Neural cell (in vitro differentiated cells): ENCODE results near the gene CLEC4C. TPM values are rescaled to one million over a fixed set of nuclear protein-coding genes. Genes with fewer than 3 reads are reported as not detected.
"Not testable (repeated sequence)": the region's sequence is repeated elsewhere in the genome, so short reads cannot be mapped to it uniquely, and the experiment has no call there.

Experiments used
- H2AFZ ChIP-seq: fragments of 200-600, 300-800 bp; sonication (generic), shearing (Covaris generic); 2 replicates; pipeline ENCODE4 v1.6.0; 2014; ENCODE audit warnings: low read depth, mild to moderate bottlenecking, antibody characterized with exemption, low read length, moderate library complexity
- H3F3A ChIP-seq: fragments of 200-600 bp; shearing (Covaris generic); 2 replicates; pipeline ENCODE4 v1.6.1; 2016; ENCODE audit warnings: mild to moderate bottlenecking, moderate library complexity, mixed read lengths, antibody characterized with exemption, low read length; ENCODE audit not compliant: insufficient read depth, poor library complexity, severe bottlenecking
- H3K27ac ChIP-seq: fragments of 200-600, 300-800 bp; sonication (generic), shearing (Covaris generic); 2 replicates; pipeline ENCODE4 v1.5.1; 2014; ENCODE audit warnings: mild to moderate bottlenecking, low read length, moderate library complexity
- H3K27me3 ChIP-seq: fragments of 300-800, 200-600 bp; sonication (generic), shearing (Covaris generic); 2 replicates; pipeline ENCODE4 v1.6.0; 2014; ENCODE audit warnings: mild to moderate bottlenecking, low read depth, low read length, moderate library complexity; ENCODE audit not compliant: insufficient read depth
- H3K36me3 ChIP-seq: fragments of 300-800, 200-600 bp; sonication (generic), shearing (Covaris generic); 2 replicates; pipeline ENCODE4 v1.5.1; 2014; ENCODE audit warnings: mild to moderate bottlenecking, antibody characterized with exemption, low read length, moderate library complexity; ENCODE audit not compliant: insufficient read depth
- H3K4me2 ChIP-seq: fragments of 300-800, 200-600 bp; sonication (generic), shearing (Covaris generic); 2 replicates; pipeline ENCODE4 v1.6.0; 2014; ENCODE audit warnings: mild to moderate bottlenecking, low read length
- H3K4me3 ChIP-seq: fragments of 300-800, 200-600 bp; sonication (generic), shearing (Covaris generic); 2 replicates; pipeline ENCODE4 v1.5.1; 2014; ENCODE audit warnings: mild to moderate bottlenecking, low read length, moderate library complexity
- H3K79me2 ChIP-seq: fragments of 200-600 bp; shearing (Covaris generic); replicated peaks from 2 replicates; pipeline ENCODE4 v1.6.0; 2014; ENCODE audit warnings: mild to moderate bottlenecking, low read length, moderate library complexity; ENCODE audit not compliant: insufficient read depth
- H3K9ac ChIP-seq: fragments of 300-800, 200-600 bp; sonication (generic), shearing (Covaris generic); 2 replicates; pipeline ENCODE4 v1.6.1; 2016; ENCODE audit warnings: mild to moderate bottlenecking, low read length, mixed read lengths
- H3K9me2 ChIP-seq: fragments of 200-600 bp; shearing (Covaris generic); 2 replicates; pipeline ENCODE4 v1.6.1; 2016; ENCODE audit warnings: mild to moderate bottlenecking, low read length, mixed read lengths; ENCODE audit not compliant: insufficient read depth
- H3K9me3 ChIP-seq: fragments of 200-600, 300-800 bp; sonication (generic), shearing (Covaris generic); 2 replicates; pipeline ENCODE4 v1.6.1; 2016; ENCODE audit warnings: mild to moderate bottlenecking, mixed run types, low read length, moderate library complexity, mixed read lengths
- H4K20me1 ChIP-seq: fragments of 200-600 bp; shearing (Covaris generic); 2 replicates; pipeline ENCODE4 v1.6.1; 2016; ENCODE audit warnings: mild to moderate bottlenecking, mixed run types; ENCODE audit not compliant: insufficient read depth
- EP300 ChIP-seq: fragments of 450-650 bp; conservative IDR thresholded peaks from 2 replicates; pipeline ENCODE4 v1.6.1; 2014; ENCODE audit warnings: antibody characterized with exemption, mild to moderate bottlenecking, moderate library complexity; ENCODE audit not compliant: poor library complexity, severe bottlenecking
- EZH2 ChIP-seq: fragments of 200-600, 300-800 bp; shearing (Covaris generic), sonication (generic); IDR thresholded peaks from 2 replicates; pipeline ENCODE4 v1.6.1; 2014; ENCODE audit warnings: antibody characterized with exemption, low read length, borderline replicate concordance, mild to moderate bottlenecking; ENCODE audit not compliant: insufficient read depth, poor library complexity, severe bottlenecking
- POLR2AphosphoS5 ChIP-seq: IDR thresholded peaks from 2 replicates; pipeline ENCODE4 v1.6.1; 2012
- REST ChIP-seq: IDR thresholded peaks from 2 replicates; pipeline ENCODE4 v1.6.1; 2012; ENCODE audit warnings: borderline replicate concordance
- TAF1 ChIP-seq: IDR thresholded peaks from 2 replicates; pipeline ENCODE4 v1.6.1; 2012; ENCODE audit warnings: low read depth
- polyA plus RNA-seq: library from polyadenylated mRNA; depleted of rRNA; stranded (reverse); fragments of >200 nt; gene quantifications from 2 replicates; pipeline ENCODE4 v1.2.3, GENCODE V29; 2014
- TF ChIP-seq, protein P1 (sequence below): fragments of 450-650 bp; IDR thresholded peaks from 2 replicates; pipeline ENCODE4 v1.5.1; 2014; ENCODE audit warnings: antibody characterized with exemption, mild to moderate bottlenecking, moderate library complexity; ENCODE audit not compliant: poor library complexity, severe bottlenecking

Gene CLEC4C
- polyA plus RNA-seq, 1 donor from 2014 or later, result not detected

DNA sequence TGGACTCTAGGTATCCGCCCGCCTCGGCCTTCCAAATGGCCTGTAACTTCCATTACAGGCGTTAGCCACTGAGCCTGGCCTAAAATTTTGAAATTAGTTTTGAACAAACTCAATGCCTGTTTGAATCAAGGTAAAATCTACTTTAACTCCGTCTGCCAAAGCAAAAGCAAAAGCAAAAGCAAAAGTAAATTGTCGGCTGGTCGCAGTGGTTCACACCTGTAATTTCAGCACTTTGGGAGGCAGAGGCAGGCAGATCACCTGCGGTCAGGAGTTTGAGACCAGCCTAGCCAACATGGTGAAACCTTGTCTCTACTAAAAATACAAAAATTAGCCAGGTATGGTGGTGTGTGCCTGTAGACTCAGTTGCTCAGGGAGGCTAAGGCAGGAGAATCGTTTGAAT lies 8.5 kb upstream of the CLEC4C start:
- H3K9me3 ChIP-seq, H4K20me1 ChIP-seq, H3K36me3 ChIP-seq, H3K4me2 ChIP-seq, H3K9ac ChIP-seq, H3K9me2 ChIP-seq, H3K79me2 ChIP-seq, H3F3A ChIP-seq, H3K27ac ChIP-seq, H3K4me3 ChIP-seq, H3K27me3 ChIP-seq, H2AFZ ChIP-seq: not testable (repeated sequence)

DNA sequence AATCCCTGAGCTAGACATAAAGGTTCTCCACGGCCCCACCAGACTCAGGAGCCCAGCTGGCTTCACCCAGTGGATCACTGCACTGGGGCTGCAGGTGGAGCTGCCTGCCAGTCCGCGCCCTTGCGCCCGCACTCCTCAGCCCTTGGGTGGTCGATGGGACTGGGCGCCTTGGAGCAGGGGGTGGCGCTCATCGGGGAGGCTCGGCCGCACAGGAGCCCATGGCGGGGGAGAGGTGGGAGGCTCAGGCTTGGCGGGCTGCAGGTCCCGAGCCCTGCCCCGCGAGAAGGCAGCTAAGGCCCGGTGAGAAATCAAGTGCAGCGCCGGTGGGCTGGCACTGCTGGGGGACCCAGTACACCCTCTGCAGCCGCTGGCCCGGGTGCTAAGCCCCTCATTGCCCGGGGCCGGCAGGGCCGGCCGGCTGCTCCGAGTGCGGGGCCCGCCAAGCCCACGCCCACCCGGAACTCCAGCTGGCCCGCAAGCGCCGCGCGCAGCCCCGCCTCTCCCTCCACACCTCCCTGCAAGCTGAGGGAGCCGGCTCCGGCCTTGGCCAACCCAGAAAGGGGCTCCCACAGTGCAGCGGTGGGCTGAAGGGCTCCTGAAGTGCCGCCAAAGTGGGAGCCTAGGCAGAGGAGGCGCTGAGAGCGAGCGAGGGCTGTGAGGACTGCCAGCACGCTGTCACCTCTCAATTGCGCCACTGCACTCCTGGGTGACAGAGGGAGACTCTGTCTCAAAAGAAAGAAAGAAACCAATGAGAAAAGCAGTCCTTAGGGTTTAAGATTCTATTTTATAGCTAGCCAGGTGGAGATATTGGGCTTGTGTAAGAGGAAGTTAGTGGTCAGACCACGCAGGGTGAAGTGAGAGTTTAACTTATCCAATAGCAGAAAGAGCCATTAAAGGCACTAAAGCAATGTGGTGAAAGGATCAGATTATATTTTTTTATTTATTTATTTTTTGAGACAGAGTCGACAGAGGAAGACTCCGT lies 5.1 kb upstream of the CLEC4C start:
- H2AFZ ChIP-seq, H3K27me3 ChIP-seq, H3K4me3 ChIP-seq, H3K9me3 ChIP-seq, H3K4me2 ChIP-seq, H4K20me1 ChIP-seq, H3K79me2 ChIP-seq, H3K9me2 ChIP-seq, H3F3A ChIP-seq, H3K9ac ChIP-seq, H3K36me3 ChIP-seq, H3K27ac ChIP-seq: not testable (repeated sequence)

GRCh38 chr12:7751394-7751793 lies 4.2 kb upstream of the CLEC4C start:
- H3F3A ChIP-seq, result no peaks in the 10 kb centered on the region
- H3K36me3 ChIP-seq, result no peaks in the 10 kb centered on the region
- H3K9ac ChIP-seq, result no peak overlapping the region
- H3K4me3 ChIP-seq, result no peak overlapping the region
- TF ChIP-seq, protein P1, sequence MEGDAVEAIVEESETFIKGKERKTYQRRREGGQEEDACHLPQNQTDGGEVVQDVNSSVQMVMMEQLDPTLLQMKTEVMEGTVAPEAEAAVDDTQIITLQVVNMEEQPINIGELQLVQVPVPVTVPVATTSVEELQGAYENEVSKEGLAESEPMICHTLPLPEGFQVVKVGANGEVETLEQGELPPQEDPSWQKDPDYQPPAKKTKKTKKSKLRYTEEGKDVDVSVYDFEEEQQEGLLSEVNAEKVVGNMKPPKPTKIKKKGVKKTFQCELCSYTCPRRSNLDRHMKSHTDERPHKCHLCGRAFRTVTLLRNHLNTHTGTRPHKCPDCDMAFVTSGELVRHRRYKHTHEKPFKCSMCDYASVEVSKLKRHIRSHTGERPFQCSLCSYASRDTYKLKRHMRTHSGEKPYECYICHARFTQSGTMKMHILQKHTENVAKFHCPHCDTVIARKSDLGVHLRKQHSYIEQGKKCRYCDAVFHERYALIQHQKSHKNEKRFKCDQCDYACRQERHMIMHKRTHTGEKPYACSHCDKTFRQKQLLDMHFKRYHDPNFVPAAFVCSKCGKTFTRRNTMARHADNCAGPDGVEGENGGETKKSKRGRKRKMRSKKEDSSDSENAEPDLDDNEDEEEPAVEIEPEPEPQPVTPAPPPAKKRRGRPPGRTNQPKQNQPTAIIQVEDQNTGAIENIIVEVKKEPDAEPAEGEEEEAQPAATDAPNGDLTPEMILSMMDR, result no peak
- TF ChIP-seq EP300, result no peak
- TF ChIP-seq TAF1, result no peak
- TF ChIP-seq EZH2, result no peak
- TF ChIP-seq REST, result no peak
- TF ChIP-seq POLR2AphosphoS5, result no peak
- H3K27me3 ChIP-seq, result no peaks in the 10 kb centered on the region
- no peak overlapping the region for H3K27ac ChIP-seq
- H3K4me2 ChIP-seq, result no peak overlapping the region
- H3K9me3 ChIP-seq, result no peaks in the 10 kb centered on the region
- no peak overlapping the region for H2AFZ ChIP-seq
- no peaks in the 10 kb centered on the region for H4K20me1 ChIP-seq
- H3K9me2 ChIP-seq, result no peaks in the 10 kb centered on the region
- no peaks in the 10 kb centered on the region for H3K79me2 ChIP-seq
